Measurements from ENCODE around the gene GPR75. TPM values are rescaled to one million over a fixed set of nuclear protein-coding genes. Genes with fewer than 3 reads are reported as not detected.

The GPR75 gene
- total RNA-seq, 1 experiment from 2014 or later, result 5.3 TPM

- H4K5ac ChIP-seq (ENCODE audit: insufficient read length, low read depth, low read length), result no peak overlapping the region
- H2BK120ac ChIP-seq (ENCODE audit: low read depth, low read length, poor library complexity, severe bottlenecking), result no peak overlapping the region
- H3K56ac ChIP-seq (ENCODE audit: insufficient read length, low read depth, low read length), result no peak overlapping the region
- H2BK5ac ChIP-seq (ENCODE audit: insufficient read length, low read length), result no peak overlapping the region
- Mint-ChIP-seq H3K27me3 (ENCODE audit: low read depth) (no peaks in the 10 kb centered on the region), H3K4me1 (peaks cover 0 to 5% of the 10 kb centered on the region in 2 experiments; a peak in 1 of 4 replicates), H3K9me3 (no peaks in the 10 kb centered on the region), H3K27ac (no peak overlapping the region; a peak in 1 of 7 replicates), H3K4me3 (no peak overlapping the region), H3K36me3 (ENCODE audit: insufficient read depth in 1 of 3, low read depth in 3 of 3) (peaks cover 6 to 26% (median 22%) of the 10 kb centered on the region in 3 experiments; a peak in 6 of 7 replicates)
- H3K79me2 ChIP-seq (ENCODE audit: insufficient read depth, low read length), result no peaks in the 10 kb centered on the region
- H3K4me1 ChIP-seq (ENCODE audit: insufficient read depth, low read length), result no peaks in the 10 kb centered on the region
- no CpG with 5 or more reads among the region's 3 CpGs for WGBS (ENCODE audit: extremely low coverage, insufficient read length, low lambda C conversion rate)
- no peak overlapping the region for H3T11ph ChIP-seq (ENCODE audit: low read length)
- H2AK5ac ChIP-seq (ENCODE audit: insufficient read length, low read length), result no peak overlapping the region
- H3K23ac ChIP-seq (ENCODE audit: insufficient read length, low read depth, low read length), result no peak overlapping the region
- H2BK20ac ChIP-seq (ENCODE audit: low read depth, low read length, poor library complexity, severe bottlenecking), result no peak overlapping the region
- no peak overlapping the region for H3K27ac ChIP-seq (ENCODE audit: insufficient read length, low read depth, low read length)
- TF ChIP-seq CTCF (conservative IDR thresholded peaks at IDR 0.05), result no peak
- no peak overlapping the region for H2BK12ac ChIP-seq (ENCODE audit: insufficient read length, low read depth, low read length)
- no peaks in the 10 kb centered on the region for H3K27me3 ChIP-seq (ENCODE audit: insufficient read depth, low read length)
- no peaks in the 10 kb centered on the region for H3K9me3 ChIP-seq (ENCODE audit: control insufficient read depth, low read depth, low read length)
- H4K20me1 ChIP-seq (ENCODE audit: control insufficient read depth, insufficient read depth, insufficient read length), result no peaks in the 10 kb centered on the region
- H3K14ac ChIP-seq (ENCODE audit: insufficient read depth, low read length), result no peak overlapping the region
- no peak overlapping the region for H4K91ac ChIP-seq (ENCODE audit: insufficient read length, low read depth, low read length)
- no peak overlapping the region for H4K8ac ChIP-seq (replicated peaks; ENCODE audit: insufficient read length, low read depth, low read length)
- H3K18ac ChIP-seq (ENCODE audit: insufficient read length, low read depth, low read length), result no peak overlapping the region
- no peak overlapping the region for H3K9ac ChIP-seq (ENCODE audit: extremely low read depth, insufficient read length, low read length)
- H3K23me2 ChIP-seq (ENCODE audit: insufficient read length, low read depth, low read length, poor library complexity, severe bottlenecking), result no peaks in the 10 kb centered on the region
- H2AFZ ChIP-seq (ENCODE audit: low read length), result no peak overlapping the region
- no peak for DNase-seq
- no peak overlapping the region for H3K4ac ChIP-seq (ENCODE audit: low read depth, low read length)
- H3K4me2 ChIP-seq (ENCODE audit: insufficient read depth, insufficient read length, low read length), result no peak overlapping the region
- H2BK15ac ChIP-seq (ENCODE audit: low read depth, low read length), result no peak overlapping the region
- no peaks in the 10 kb centered on the region for H3K79me1 ChIP-seq (ENCODE audit: insufficient read depth, low read depth, low read length, poor library complexity, severe bottlenecking)
These were observed 40.8 kb downstream of the GPR75 start for GRCh38 chr2:53818854-53819435.
